GM21381 (cell line): ENCODE data around the gene SPIB.

Source experiments
- ATAC-seq: cut with Tn5 transposase; IDR thresholded peaks from one replicate; pipeline ENCODE4 v1.9.1; 2021; ENCODE audit warnings: mild to moderate bottlenecking, moderate library complexity; ENCODE audit not compliant: unreplicated experiment

Gene SPIB

DNA sequence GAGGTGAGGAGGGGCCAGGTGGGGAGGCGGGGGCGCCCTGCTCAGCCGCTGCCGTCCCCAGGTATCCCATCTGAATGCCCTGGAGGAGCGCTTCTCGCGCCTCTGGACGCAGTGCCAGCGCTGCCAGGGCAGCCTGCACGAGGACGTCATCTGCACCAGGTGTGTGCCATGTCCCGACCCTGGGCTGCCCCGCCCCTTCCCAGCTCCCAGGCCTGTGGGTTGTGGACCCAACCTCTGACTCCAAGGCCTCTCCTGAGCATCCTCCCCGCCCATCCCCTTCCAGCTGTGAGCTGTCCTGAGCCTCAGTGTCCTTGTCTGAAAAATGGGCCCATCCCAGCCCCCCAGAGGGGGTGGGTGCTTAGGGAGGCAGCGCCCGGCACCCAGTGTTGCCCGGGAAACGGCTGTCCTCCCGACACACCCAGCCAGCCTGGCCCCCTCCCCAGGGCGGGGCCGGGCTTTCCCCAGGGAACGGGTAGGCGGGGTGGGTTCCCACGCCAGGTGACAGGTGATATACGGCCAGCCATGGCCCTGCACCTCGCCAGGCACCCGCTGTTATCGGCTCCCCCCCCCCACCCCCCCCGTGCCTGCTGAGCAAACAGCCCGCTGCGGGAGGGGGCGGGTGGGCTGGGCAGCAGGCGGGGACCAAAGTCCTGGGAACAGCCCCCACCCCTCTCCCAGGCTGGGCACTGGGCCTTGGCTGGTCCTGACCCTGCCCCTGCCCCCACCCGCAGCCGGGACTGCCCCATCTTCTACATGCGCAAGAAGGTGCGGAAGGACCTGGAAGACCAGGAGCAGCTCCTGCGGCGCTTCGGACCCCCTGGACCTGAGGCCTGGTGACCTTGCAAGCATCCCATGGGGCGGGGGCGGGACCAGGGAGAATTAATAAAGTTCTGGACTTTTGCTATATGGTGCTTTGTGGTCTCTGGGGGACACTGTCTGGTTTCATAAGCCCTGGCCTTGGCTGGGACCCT, 1.3 kb upstream of the SPIB start:
- ATAC-seq, result no peak

DNA sequence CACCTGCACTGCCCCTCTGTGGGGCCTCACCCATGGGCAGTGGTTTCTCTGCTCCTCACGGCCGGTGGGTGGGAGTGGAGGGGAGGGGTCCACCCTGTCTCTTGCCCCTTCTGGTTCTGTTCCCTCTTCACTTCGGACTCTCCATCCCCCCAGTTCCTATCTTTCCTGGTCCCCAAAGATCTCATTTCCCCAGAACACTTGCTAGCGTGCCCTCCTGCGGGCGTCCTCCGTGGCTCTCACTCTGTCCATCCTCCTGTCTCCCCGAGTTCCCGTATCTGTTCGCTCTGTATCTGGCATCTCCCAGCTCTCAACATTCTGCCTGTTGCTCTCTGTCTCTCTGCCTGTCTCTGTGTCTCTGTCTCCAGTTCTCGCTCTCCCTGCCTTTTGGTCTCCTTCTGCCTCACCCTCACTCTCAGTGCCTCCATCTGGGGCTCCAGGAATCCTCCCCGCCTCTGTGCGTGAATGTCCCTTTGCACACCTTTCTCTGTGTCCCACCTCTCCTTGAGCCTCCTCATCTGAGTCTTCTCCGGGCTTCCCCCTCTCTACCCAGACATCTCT, 363 bp downstream of the SPIB start:
- ATAC-seq, result no peak

DNA sequence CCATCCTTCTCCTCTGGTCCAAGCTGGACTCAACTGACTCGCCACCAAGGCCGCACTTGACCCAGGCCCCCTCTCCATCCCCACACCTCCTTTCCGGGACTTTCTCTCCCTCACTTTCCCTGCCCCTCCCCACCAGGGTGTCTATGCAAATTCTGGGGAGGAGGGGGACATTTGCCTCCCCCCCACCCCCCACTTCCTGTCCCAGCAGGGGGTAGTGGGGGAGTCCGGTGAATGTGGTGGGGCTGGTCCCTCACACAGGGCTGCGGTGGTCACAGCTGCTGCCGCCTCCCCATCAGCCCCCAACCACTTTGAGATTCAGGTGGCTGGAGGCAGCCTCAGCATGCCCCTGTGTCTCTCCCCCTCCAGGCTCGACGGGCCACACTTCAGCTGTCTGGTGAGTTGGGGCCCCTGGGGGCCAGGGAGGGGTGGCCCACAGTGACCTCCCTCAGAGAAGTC, 870 bp downstream of the SPIB start:
- ATAC-seq, result no peak

DNA sequence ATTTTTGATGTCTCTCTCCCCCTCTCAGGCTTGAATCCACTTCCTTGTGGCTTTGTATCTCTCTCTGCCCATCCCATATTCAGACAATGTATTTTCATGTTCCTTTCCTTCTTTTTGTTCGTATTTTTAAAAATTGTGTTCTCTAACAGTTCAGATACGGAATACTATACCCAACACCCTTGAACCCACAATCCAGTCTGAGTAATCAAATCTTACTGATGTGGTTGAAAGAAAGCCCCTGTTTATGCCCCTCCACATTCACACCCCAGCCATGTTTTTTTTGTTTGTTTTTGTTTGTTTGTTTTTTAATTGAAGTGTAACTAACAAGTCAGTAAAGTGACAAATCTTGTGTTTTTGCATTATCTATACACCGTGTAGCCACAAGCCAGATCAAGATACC, 1.4 kb downstream of the SPIB start:
- ATAC-seq, result no peak

DNA sequence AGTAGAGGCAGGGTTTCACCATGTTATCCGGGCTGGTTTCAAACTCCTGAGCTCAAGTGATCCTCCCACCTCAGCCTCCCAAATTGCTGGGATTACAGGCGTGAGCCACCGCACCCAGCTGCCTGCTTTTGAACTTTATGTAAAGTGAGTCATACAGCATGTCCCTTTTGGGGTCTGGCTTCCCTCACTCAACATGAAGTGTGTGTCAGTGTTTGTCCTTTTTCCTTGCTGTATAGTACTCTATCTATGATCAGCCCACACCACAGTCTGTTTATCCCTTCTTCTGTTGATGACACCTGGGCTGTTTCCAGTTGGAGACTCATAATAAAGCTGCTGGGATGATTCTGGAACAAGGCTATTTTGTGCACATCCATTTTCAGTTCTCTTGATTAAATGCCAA, 2.1 kb downstream of the SPIB start:
- ATAC-seq, result no peak

DNA sequence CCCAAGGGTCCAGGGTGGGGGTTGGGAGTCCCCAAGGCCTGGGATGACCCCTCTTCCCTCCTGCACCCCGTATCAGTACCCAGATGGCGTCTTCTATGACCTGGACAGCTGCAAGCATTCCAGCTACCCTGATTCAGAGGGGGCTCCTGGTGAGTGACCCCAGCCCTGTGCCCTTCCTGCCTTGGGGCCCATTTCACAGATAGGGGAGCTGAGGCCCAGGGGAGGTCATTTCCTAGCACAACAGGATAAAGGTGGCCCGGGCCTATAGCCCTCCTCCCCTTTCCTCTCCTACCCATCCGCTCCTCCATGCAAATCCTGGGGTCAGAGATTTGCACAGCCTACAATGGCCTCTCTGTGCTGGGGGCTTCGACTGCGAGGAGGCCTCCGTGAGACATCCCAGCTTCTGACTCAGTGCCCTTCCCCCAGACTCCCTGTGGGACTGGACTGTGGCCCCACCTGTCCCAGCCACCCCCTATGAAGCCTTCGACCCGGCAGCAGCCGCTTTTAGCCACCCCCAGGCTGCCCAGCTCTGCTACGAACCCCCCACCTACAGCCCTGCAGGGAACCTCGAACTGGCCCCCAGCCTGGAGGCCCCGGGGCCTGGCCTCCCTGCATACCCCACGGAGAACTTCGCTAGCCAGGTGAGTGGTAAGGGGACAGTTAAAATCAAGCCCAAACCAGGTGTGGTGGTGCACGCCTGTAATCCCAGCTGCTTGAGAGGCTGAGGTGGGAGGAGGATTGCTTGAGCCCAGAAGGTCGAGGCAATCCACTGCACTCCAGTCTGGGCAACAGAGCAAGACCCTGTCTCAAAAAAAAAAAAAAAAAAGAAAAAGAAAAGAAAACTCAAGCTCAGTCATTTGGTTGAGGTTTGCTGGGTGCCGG, 3.9 kb downstream of the SPIB start:
- no peak for ATAC-seq

DNA sequence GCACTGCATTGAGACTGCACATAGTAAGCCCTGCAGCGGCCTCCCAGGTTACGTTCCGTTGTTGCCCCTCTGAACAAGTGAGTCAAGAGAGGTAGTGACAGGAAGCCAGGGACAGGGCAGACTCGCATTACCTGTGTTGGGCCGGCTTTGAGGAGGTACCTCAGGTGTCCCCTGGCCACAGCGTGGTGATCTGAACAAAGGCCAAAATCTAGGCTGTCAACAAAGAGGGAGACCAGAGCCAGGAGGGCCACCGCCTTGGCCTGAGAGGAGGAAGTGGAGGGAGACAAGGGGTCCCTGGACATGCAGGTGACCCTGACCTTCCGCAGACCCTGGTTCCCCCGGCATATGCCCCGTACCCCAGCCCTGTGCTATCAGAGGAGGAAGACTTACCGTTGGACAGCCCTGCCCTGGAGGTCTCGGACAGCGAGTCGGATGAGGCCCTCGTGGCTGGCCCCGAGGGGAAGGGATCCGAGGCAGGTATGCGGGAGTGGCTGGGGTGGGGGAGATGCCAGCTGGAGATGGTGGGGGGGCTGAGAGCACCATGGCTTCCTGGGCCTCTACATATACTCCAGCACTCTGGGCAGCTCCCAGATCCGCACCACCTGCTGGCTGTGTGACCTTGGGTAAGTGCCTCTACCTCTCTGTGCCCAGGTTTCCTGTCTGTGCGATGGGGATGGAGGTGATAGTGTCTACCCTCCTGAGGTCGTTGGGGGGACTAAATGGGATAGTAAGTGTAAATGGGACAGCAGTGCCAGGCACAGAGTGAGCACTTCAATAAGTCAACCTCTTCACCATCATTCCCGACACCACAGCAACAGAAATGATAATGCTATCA, 4.8 kb downstream of the SPIB start:
- no peak for ATAC-seq

DNA sequence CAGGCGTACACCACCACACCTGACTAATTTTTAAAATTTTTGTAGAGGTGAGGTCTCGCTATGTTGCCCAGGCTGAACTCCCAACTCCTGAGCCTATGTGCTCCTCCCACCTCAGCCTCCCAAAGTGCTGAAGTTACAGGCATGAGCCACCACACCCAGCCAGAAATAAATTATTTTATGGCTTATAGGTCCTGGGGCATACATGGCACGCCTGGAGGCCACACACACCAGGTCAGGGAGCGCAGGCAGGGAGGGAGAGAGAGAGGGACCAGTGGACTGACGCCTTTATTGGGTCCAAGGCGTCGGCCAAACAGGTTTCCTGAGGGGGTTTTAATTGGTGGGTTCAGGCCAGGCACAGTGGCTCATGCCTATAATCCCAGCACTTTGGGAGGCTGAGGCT, 6.8 kb downstream of the SPIB start:
- ATAC-seq, result no peak

DNA sequence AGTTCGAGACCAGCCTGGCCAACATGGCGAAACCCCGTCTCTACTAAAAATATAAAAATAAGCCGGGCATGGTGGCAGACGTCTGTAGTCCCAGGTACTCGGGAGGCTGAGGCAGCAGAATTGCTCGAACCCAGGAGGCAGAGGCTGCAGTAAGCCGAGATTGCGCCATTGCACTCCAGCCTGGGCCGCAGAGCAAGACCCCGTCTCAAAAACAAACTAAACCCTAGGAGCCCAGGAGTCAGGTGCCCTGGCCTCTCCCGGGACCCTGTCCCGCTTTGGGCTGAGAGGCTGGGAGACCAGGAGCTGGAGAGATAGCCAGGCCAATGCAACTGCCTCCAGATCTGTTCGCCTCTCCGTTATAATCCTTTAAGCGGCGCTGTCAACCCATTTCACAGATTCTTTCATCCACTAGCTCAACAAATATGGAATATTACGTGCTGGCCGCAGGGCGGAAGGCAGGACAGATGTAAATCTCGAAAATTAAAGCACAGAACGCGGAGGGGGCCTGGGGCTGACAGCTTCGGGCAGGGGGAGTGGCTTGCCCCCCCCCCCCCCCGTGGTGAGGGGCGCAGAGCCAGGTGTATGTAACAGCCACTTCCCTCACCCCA, 8.7 kb downstream of the SPIB start:
- no peak for ATAC-seq

DNA sequence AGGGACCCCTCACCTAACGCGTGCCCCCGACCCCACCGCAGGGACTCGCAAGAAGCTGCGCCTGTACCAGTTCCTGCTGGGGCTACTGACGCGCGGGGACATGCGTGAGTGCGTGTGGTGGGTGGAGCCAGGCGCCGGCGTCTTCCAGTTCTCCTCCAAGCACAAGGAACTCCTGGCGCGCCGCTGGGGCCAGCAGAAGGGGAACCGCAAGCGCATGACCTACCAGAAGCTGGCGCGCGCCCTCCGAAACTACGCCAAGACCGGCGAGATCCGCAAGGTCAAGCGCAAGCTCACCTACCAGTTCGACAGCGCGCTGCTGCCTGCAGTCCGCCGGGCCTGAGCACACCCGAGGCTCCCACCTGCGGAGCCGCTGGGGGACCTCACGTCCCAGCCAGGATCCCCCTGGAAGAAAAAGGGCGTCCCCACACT, 9.3 kb downstream of the SPIB start:
- ATAC-seq, result no peak

DNA sequence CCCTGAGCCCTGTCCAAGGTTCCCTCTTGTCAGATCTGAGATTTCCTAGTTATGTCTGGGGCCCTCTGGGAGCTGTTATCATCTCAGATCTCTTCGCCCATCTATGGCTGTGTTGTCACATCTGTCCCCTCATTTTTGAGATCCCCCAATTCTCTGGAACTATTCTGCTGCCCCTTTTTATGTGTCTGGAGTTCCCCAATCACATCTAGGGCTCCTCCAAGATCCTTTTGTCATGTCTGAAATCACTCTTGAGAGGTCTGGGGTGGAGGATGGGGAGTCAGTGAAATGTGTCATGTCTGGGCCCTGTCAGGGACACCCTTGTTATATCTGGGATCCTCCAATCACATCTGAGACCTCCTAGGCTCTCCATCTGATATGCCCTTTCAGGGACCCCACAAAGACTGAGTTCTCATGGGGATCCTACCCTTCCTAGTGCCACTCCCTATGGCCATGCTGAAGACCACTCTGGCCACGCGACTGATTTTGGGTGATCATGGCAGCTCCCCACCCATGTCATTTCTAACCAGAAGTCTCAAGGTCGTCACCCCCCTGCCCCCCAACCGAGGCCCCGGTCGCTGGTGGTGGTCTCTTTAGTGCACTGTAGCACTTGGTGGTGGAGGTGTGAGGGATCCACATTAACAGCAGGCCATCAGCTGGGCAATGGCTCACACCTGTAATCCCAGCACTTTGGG, 10.2 kb downstream of the SPIB start:
- ATAC-seq, result no peak

DNA sequence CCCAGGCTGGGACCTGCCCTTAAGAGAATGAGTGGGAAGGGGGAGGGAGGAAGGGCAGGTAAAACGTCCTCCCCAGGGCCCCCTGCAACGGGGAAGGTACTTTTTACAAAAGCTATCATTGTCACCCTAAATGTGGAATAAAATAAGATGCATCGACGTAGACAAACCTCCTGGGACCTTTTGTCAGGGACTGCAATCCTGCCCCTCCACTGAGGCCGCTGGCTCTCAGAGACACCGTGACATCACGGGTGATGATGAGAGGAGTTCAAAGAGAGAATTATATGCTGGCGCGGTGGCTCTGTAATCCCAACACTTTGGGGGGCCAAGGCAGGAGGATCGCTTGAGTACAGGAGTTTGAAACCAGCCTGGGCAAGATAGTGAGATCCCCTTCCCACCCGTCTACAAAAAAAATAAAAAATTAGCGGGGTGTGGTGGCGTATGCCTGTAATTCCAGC, 12.2 kb downstream of the SPIB start:
- no peak for ATAC-seq

DNA sequence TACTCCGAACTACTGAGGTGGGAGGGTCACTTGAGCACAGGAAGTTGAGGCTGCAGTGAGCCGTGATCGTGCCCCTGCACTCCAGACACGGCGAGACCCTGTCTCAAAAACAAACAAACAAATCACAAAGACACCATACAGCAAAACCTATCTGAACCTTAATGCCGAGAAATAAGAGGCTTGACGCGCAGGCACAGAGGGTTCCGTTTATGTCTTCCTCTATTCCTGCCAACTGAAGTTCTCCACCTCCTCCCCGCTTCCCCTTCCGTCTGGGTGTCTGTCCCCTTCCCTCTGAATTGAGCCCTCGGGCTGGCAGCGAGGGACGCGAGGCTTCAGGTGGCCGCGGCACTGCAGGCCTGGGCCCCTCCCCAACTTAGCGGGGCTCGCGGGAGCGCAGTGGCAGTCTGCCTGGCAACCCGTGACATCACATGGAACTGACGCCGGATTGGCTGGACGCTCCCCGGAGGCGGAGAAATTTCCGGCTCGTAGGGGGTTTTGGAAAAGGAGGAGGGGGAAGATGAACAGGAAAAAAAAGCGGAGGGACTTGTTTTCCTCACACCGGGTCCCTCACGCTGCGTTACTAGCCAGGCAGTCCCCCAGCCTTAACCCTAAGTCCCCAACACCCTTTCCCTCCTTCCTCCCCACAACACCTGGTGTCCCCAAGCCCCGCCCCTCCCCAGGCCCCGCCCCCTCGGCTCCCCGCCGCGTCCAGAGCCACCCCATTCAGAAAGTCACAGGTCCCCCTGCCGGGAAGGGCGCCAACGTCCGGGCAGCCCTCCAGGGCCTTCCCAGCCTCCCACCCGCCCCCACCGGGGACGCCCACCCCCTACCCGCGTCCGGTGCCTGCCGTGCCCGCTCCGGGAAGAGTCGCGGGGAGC, 12.8 kb downstream of the SPIB start:
- ATAC-seq, result peak; percentile 72

DNA sequence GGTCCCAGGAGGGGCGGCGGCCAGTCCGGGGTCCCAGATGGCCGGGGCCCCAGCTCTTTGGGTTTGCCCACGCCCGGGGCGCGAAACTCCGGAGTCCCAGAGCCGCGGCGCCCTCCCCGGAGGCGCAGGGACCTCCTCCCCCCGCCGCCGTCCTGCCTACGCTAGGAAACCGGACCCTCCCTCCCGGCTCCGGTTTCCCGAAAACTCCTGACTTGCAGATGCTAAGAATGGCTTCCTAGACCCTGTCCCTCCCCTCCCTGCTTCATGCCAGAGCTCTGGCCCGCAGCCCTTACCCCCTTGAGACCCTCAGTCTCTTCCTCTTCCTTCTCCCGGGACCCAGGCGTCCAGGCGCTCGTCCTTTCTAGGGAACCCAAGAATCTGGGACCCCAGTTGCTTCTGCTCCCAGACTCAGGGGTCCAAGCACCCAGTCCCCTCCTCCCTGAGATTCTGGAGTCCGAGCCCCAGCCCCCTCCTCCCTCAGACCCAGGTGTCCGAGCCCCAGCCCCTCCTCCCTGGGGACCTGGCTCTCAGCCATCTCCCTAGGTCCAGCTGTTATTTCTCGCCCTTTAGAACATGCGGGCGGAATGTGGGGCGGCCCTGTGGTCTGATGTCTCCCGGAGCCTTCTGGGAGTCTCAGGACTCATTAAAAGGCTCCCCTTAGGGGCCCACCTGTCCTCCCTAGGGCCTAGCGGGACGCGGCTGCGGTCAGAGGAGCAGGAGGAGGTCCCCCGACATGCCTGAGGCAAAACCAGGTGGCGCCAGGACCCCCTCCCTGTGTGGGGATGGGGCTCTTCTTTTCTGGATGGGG, 13.7 kb downstream of the SPIB start, which contains the start of gene MYBPC2:
MYBPC2 (plus strand) TSS at position 672 of the 808 bp plus-strand sequence; CDS start at position 734, 62 bp downstream.
- ATAC-seq, result no peak

DNA sequence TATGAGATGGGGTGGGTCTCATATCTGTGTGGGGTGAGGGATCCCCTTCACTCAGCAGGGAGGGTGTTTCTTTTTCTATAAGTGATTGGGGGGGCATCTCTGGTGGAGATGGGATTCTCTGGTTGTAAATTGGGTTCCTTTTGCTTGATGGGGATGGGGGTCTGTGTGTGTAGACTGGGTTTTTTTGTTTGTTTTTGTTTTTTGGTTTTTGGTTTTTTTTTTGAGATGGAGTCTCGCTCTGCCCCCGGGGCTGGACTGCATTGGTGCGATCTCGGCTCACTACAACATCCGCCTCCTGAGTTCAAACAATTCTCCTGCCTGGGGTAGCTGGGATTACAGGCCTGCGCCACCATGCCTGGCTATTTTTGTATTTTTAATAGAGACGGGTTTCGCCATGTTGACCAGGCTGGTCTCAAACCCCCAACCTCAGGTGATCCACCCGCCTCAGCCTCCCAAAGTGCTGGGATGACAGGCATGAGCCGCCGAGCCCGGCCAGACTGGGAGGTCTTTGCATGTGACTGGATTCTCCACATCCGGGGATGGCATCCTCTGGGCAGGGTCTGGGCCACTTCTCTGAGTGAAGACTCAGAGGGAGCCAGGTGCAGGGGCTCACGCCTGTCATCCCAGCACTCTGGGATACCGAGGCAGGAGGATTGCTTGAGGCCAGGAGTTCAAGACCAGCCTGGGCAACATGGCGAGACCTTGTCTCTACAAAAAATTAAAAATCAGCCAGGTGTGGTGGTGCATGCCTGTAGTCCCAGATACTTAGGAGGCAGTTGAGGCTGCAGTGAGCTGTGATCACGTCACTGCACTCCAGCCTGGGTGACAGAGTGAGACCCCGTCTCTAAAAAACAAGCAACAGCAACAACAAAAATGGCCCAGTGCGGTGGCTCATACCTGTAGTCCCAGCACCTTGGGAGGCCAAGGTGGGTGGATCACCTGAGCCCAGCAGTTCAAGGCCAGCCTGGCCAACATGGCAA, 14.8 kb downstream of the SPIB start:
- ATAC-seq, result no peak

DNA sequence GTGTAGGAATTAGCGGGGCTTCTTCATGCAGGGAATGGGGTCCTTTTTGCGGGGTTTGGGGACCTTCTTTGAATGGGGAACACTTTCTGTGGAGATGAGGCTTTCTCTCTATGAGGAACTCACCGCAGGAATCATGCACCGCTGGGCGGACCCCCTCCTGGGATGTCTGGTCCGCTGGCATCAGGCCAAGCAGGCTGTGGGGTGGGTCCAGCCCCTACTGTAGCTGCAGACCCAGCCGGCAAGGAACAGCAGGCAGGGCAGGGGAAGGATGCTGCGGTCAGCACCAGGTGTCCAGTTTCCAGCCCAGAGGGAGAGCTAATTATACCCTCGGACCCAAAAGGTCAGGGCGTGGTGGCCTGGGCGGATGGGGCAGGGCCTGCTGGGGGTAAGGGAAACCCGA, 15.8 kb downstream of the SPIB start:
- no peak for ATAC-seq
